Measurements from ENCODE around the gene MAPK7. TPM values are rescaled to one million over a fixed set of nuclear protein-coding genes. Genes with fewer than 3 reads are reported as not detected.

The MAPK7 gene
- total RNA-seq, 1 experiment from 2014 or later: 40.0 TPM

DNA sequence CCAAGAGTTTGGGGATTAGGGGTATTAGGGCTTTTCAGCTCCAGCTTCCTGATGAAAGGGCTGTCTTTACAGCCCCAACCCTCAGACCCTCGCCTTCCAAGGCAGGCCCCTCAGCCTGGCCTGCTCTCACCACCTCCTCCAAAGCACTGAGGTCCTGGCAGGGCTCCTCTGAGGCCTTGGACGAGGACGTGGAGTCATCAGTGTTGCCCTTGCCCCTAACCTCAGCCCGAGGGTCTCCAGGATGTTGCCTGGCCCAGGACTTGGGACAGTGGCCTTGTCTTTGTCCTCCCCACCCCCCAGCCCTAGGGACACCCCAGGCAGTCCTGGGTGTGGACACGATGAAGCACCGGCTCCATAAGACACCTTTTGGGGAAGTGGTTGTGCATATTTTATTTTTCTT, 44.0 kb upstream of the MAPK7 start:
- no TSS peak for BruUV-seq (replicated peaks)
- DNase-seq (ENCODE audit: low spot score): no peak
- intact Hi-C loops (cut with micrococcal nuclease; ENCODE audit: unreplicated experiment): no loop called here
- Histone ChIP-seq H3K4me3 (ENCODE audit: low read depth, low read length, poor library complexity, severe bottlenecking) (no peak overlapping the region), H3K36me3 (ENCODE audit: insufficient read depth, low read length, poor library complexity, severe bottlenecking) (peaks cover 4% of the 10 kb centered on the region), H3K9me3 (ENCODE audit: low read depth, low read length, poor library complexity, severe bottlenecking) (no peaks in the 10 kb centered on the region), H3K27ac (ENCODE audit: low read depth, low read length, poor library complexity, severe bottlenecking) (peak overlapping the region; percentile 25), H3K4me1 (ENCODE audit: insufficient read depth, low read length, poor library complexity, severe bottlenecking) (no peaks in the 10 kb centered on the region), H3K27me3 (replicated peaks; ENCODE audit: insufficient read depth, low read depth, low read length, poor library complexity) (no peaks in the 10 kb centered on the region)
- no peak for TF ChIP-seq CTCF (conservative IDR thresholded peaks at IDR 0.05; ENCODE audit: low read depth, low read length)
- TF ChIP-seq EZH2 (IDR thresholded peaks at IDR 0.05; ENCODE audit: borderline replicate concordance, low read depth, low read length, poor library complexity, severe bottlenecking): no peak
- POLR2A ChIA-PET (ENCODE audit: low non-redundant PET): no interaction called here
- CTCF ChIA-PET: no interaction called here

- ChIA-PET POLR2A (ENCODE audit: low non-redundant PET) (no interaction called here), CTCF (no interaction called here)
- TF ChIP-seq CTCF (conservative IDR thresholded peaks at IDR 0.05; ENCODE audit: low read depth, low read length) (no peak), EZH2 (IDR thresholded peaks at IDR 0.05; ENCODE audit: borderline replicate concordance, low read depth, low read length, poor library complexity, severe bottlenecking) (no peak)
- Histone ChIP-seq H3K27me3 (replicated peaks; ENCODE audit: insufficient read depth, low read depth, low read length, poor library complexity) (no peaks in the 10 kb centered on the region), H3K4me1 (ENCODE audit: insufficient read depth, low read length, poor library complexity, severe bottlenecking) (no peaks in the 10 kb centered on the region), H3K36me3 (ENCODE audit: insufficient read depth, low read length, poor library complexity, severe bottlenecking) (peaks cover 4% of the 10 kb centered on the region), H3K4me3 (ENCODE audit: low read depth, low read length, poor library complexity, severe bottlenecking) (no peak overlapping the region), H3K9me3 (ENCODE audit: low read depth, low read length, poor library complexity, severe bottlenecking) (no peaks in the 10 kb centered on the region), H3K27ac (ENCODE audit: low read depth, low read length, poor library complexity, severe bottlenecking) (no peak overlapping the region)
- DNase-seq (ENCODE audit: low spot score): no peak
- intact Hi-C loops (cut with micrococcal nuclease; ENCODE audit: unreplicated experiment): no loop called here
- no TSS peak for BruUV-seq (replicated peaks)
Observed at GRCh38 chr17:19335951-19336631, 42.2 kb upstream of the MAPK7 start.

DNA sequence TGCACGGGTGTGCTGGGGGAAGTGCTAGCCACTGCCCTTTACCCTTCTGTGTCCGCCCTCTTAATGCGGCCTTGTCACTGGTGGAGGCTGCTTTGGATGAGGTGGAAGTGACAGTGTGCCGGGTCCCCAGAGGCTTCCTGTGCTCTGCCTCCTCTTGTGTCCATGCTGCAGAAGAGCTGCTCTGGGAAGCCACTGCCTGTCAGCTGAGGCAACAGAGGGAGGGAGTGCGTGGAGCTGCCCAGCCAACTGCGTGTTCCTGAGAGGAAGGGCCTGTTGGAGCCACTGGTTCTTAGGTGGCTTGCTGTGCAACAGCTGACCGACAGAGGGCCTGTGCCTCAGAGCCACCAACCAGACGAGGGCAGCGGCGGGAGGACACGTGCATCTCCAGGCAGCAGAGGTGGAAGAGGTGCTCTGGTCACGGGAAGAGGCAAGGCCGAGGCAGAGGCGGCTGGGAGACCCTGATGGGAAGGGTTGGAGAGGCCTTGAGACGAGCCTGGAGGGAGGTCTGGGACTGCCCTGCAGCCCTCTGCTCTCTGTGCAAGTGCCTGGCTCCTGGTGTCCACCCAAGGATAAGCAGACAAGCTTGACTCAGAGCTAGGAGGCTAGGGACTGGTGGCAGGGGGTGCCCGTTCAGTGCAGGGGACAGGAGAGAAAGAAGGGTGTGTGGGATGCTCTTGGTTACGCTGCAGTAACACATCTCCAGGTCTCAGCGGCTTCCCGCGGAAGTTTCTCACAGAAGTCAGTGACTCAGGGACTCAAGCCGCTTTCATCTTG, 41.2 kb upstream of the MAPK7 start:
- Histone ChIP-seq H3K9me3 (ENCODE audit: low read depth, low read length, poor library complexity, severe bottlenecking) (no peaks in the 10 kb centered on the region), H3K4me3 (ENCODE audit: low read depth, low read length, poor library complexity, severe bottlenecking) (no peak overlapping the region), H3K27me3 (replicated peaks; ENCODE audit: insufficient read depth, low read depth, low read length, poor library complexity) (no peaks in the 10 kb centered on the region), H3K27ac (ENCODE audit: low read depth, low read length, poor library complexity, severe bottlenecking) (no peak overlapping the region), H3K4me1 (ENCODE audit: insufficient read depth, low read length, poor library complexity, severe bottlenecking) (no peaks in the 10 kb centered on the region), H3K36me3 (ENCODE audit: insufficient read depth, low read length, poor library complexity, severe bottlenecking) (no peaks in the 10 kb centered on the region)
- no peak for DNase-seq (ENCODE audit: low spot score)
- POLR2A ChIA-PET (ENCODE audit: low non-redundant PET): no interaction called here
- BruUV-seq (replicated peaks): no TSS peak
- CTCF ChIA-PET: no interaction called here
- TF ChIP-seq CTCF (conservative IDR thresholded peaks at IDR 0.05; ENCODE audit: low read depth, low read length) (no peak), EZH2 (IDR thresholded peaks at IDR 0.05; ENCODE audit: borderline replicate concordance, low read depth, low read length, poor library complexity, severe bottlenecking) (no peak)
- intact Hi-C loops (cut with micrococcal nuclease; ENCODE audit: unreplicated experiment): no loop called here
